NCI-H345 (cell line): Measurements from ENCODE around the gene VEPH1.

Experiments used
- DNase-seq: peaks from one replicate; lab custom pipeline; 2025; lab: John Stamatoyannopoulos, UW

Gene VEPH1

DNA sequence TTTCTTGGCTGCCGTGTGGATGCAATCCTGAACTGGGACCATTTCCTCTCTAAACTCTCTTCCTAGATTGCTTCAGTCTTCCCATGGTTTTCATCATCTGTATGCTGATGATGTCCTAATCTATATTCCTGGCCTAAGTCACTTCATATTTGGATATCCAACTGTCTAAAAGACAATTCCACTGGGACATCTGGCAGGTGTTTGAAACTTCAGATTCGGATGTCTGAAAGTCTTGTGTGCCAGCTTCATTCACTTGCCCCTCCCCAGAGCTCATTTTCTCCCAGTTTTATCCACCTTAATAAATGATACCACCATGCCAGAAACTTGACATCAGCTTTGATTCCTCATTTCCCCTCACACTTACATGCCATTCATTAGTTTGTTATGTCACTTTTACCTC lies 201.5 kb downstream of the VEPH1 start:
- no peak for DNase-seq

DNA sequence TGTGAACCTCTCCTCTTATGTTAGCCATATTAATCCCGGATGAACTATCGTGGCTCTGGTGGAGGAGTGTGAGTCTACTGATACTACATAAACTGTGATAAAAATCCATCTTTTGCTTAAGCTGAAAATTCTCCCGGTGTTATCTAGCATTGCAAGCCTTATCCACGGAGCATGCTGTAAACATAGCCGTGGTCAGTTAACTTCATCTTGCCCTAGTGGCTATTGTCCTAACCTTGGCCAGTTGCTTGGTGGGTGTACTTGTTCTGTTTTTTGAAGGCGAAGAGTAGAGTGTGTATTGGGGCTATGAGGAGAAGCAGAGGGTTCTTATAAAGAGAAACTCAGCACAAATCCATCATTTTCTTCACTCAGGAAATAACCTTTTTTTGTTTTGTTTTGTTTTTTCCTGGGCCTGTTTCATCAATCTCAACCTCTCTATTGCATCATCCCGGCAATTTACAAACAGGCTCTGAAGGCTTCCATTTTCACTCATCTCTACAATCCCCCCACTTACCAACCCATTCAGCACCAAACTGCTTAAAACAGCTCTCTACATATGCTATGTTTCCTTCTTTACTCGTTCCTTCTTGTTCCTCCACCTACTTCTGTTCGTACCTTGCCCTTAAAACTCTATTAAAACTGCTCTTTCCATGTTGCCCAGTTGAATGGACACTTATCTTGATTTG lies 202.1 kb downstream of the VEPH1 start:
- DNase-seq, result no peak

DNA sequence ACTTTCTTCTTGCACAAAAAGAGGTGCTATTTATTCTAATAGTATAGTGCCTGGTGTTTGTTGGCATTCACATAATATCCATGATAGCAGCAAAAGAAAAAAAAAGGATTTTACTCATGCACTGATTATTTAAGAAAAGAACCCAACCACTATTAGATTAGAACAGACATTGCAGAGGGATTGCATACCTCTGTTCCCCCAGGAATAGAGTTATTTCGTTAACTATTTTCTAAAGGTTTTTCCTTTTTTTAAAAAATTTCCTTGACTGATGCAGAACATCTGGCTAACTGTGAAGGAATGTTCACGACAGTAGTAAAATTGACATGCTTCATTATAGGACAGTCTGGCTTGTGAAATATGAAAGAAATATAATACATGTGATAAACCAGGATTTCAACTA lies 203.1 kb downstream of the VEPH1 start:
- no peak for DNase-seq

DNA sequence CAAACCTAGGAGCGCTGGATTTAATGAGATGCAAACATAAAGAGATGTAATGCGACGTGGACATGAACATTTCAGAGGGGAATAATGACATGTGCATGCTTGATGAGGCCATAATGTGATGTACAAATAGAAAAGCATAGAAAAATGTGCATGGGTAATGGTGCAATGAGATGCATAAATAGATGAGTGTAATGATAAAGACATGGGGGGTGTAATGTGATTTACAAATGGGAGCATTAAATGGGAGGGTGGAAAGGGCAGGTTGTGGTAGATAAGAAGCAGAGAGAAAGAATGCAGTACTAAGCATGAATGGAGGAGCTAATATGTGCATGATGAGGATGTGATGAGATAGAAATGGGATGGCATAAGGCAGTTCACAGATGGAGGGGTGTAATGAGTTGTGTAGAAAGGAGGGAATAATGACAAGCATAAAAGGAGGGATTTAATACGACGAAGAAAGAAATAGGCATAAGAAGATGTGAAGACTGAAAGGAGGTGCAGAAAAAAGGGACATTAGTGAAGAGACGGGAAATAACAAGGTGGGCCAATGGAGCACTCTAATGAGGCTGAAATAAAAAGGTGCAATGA lies 205.8 kb downstream of the VEPH1 start:
- no peak for DNase-seq

DNA sequence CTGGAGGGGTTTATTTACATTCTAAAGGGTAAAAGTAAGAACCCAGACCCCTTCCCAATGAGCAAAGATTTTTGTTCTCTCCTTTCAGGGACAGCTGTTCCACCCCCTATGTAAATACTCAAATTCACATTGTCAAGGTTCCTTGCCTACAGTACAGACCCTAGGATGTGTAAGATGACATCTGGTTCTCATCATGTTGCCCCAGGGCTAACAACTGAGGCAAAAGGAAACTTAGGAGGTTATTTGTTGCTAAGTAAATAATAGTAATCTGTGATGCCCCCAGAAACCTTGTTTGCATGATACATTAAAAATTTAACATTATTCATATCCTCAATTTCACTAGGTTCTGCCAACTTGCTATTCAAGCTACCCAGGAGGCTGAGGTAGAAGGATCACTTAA lies 208.3 kb downstream of the VEPH1 start:
- DNase-seq, result no peak

DNA sequence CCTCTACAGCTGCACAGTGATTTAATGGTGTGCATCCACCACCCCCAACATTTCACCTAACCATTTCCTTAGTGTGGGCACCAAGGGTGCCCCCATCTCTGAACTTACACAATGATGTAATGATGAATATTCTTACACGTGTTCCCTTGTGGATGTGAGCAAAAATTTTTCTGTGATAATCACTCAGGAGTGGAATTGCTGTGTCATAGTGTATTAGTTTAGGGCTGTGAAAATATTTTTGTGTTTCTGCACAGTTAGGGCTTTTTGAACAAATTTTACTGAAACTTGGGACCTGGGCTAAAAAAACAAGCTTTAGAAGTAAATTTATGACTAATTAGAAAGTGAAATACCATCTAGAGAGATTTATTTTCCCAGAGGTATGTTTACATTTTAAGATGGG lies 208.7 kb downstream of the VEPH1 start:
- no peak for DNase-seq

DNA sequence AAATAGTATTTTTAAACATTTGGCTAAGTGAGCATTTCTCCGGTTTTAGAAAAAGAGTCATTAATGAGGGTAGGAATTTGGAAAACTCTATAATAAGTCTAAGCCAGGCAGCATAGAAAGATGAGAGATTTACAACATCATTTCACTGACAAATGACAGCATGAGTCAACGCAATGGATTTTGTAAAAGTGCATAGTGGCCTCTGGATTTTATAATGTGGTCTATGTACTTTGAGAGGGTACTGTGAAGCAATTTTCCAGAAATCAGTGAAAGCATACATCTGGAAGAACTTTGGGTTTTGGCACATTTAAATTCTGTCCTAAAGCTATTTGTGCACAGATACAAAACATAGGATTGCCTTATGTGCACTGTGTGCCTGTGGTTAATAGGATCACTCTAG lies 212.4 kb downstream of the VEPH1 start:
- no peak for DNase-seq

DNA sequence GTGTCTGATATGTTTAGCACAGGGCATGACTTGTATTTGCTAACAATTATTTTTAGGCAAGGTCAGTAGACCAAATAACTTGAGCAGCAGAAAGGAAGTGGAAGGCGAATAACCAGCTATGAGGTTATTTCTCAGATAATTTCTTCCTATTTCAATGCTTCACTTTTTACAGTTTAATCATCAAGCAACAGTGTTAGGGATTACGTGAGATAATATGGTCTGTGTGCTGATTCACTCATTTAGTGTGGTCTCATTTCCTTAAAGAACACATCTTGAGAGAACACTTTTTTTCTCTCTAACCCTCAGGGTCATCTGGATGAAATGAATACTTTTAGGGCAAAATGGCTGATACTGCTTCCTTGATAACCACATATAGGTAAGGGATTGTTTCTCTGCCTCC lies 217.2 kb downstream of the VEPH1 start:
- no peak for DNase-seq

DNA sequence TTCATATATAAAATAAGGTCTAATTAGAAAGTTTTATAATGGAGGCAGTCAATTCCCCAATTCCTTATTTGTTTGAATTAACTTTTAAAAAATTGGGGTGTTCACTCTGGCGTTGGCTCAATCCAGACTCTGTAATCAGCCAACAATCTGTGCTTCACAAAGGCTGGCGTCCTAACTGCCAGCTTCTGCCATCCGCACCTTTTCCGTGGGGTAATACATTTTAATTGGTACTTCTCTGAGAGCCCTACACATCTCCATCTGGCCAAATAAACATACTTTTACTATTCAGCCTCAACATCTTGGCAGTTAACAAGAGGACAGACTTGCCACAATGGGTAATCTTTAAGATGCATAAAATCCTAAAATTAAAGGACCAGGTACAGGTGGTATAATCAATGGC lies 218.1 kb downstream of the VEPH1 start:
- DNase-seq, result no peak

DNA sequence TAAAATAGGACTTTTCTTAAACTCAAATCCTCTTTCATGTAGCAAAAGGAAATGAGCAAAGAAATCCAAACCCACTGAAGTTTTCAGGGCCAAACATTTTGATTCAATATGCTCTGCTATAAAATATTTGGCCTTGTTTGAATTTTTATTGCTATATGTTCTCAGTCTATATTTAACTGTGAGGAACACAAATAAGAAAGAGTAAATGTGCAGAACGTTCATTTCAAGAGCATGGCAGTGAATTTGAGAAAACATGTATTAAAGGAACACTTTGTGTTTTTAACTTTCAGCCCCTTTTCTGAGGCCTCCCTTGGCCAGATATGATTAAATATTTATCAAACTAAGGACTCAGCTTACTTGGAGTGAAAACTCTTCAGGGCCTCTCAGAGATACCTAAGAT lies 218.5 kb downstream of the VEPH1 start:
- no peak for DNase-seq

DNA sequence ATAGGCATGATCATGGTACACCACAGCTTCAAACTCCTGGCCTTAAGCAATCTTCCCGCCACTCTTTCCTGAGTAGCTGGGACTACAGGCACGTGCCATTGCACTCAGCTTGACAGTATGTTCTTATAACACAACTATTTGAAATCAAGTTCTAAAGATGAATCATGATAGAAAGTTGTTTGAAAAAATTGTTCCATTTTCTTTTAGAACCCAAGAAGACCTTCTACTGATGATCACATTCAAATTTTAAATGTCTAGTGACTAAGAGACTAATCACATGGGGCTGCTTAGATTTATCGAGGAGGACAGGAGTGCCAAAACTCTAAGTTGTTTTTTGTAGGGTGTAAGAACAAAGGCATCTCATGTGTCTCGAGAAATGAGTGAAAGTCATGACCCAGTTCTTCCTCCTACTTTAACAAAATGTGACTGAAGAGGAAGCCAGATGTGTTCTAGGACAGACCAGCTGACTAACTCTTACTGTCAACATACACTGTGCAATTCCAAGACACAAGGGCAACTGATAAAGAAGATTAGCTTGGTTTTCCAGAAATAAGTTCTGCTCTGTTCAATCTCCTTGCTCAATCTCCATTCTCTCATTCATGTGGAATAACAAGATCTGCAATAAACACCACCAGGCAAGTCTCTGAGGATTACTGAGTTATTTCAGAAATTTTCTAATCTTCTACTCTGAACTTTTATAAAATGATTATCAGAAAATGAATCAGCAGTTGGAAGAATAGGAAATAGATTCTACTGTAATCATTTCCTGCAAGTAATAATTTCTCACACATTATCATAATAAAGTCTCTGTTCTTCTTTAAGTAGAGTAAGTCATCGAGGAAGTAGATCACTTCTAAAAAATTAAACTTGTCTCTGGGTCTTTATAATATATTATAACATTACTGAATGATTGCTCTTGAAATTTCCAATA lies 220.7 kb downstream of the VEPH1 start:
- no peak for DNase-seq

DNA sequence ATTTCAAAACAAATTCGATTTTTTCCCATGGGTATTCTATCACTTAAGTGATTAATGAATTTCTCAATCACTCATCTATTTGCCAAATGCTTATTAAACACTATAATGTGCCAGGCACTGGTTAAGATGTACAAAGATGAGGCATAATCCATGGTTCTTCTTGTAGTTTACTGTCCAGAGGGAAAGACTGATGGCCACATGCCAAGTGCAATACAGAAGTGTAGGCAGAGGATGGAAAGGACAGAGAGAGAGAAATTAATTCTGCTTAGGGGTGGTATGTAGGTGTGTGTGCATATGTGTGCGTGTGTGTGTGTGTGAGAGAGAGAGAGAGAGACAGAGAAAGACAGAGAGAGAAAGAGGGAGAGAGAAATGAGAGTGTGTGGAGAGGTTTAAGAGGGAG lies 222.4 kb downstream of the VEPH1 start:
- no peak for DNase-seq

DNA sequence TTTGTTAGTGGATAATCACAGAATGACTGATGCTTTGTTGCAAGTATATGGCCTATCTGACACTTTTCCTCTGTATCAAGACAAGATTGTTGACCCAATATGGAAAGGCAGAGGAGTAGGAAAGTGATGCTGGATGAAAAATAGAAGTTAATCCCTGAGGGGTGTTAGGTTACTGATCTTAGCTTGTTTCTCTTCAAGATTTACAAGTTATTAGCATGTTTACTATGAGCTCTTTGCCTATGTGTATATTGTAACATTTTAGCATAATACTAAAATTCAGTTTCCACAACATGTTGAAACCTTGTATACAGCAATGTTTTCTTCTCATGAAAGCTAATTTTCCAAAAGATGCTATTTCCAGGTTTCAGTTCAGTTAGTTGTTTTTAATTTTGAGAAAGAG lies 222.9 kb downstream of the VEPH1 start:
- no peak for DNase-seq

DNA sequence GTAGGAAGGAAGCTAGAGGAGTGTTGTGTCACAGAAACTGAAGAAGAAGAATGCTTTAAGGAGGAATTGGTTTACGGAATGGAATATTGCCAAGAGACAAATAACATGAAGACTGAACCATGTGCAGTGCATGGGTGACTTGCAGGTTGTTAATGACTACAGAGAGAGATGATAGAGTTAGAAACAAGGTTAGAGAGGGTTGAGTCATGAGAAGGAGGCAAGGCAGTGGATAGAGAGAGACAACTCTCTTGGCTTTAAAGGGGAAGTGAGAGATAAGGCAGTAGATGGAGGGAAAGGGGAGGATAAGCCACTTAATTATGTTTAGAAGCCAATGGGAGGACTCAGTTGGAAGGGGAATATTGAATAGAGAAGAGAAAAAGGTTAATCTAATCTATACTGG lies 224.0 kb downstream of the VEPH1 start:
- DNase-seq, result no peak

DNA sequence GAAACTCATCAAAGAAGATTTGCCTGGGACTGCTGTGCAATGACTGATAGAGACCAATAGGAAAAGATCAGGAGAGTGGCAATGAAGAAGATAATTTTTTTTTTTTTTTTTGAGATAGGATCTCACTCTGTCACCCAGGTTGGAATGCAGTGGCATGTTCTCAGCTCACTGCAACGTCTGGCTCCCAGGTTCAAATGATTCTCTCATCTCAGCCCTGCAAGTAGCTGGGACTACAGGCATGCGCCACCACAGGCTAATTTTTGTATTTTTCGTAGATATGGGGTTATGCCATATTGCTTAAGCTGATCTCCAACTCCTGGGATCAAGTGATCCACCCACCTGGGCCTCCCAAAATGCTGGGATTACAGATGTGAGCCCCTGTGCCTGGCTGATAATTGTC lies 226.4 kb downstream of the VEPH1 start:
- DNase-seq, result no peak

DNA sequence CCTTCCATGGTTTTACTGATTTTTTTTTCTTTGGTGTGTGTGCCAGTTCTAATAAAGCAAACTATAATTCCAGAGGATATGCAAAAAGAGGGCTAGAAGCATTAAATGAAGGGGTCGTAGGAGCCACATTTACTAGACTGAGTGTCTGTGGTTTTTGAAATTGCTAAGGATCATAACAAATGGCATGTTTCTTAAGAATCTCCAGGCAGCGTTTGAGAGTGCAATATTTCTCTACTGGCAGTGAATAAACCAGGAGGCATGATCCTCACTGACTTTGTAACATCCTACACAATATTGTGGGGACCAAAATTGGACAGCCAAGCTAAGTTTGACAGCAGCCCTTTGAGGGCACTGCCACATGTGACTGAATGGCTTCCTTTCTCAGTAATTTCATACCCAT lies 227.4 kb downstream of the VEPH1 start:
- no peak for DNase-seq

DNA sequence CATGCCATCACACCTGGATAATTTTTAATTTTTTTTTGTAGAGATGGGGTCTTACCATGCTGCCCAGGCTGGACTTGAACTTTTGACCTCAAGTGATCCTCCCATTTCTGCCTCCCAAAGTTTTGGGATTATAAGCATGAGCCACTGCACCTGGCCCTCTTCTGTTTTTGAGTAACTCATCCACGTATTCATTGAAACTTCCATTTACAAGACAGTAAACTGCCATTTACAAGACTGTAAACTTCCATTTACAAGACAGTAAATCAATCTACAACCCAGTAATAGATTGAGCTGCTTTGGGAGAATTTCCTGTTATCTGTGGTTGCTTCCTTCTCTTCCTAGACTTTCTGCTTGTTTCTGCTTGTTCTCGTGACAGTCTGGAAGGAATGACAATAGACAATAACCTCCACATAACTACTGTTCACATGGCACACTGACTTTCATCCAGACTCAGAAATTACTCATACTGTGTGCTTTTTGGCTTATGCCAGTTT lies 228.5 kb downstream of the VEPH1 start:
- no peak for DNase-seq

DNA sequence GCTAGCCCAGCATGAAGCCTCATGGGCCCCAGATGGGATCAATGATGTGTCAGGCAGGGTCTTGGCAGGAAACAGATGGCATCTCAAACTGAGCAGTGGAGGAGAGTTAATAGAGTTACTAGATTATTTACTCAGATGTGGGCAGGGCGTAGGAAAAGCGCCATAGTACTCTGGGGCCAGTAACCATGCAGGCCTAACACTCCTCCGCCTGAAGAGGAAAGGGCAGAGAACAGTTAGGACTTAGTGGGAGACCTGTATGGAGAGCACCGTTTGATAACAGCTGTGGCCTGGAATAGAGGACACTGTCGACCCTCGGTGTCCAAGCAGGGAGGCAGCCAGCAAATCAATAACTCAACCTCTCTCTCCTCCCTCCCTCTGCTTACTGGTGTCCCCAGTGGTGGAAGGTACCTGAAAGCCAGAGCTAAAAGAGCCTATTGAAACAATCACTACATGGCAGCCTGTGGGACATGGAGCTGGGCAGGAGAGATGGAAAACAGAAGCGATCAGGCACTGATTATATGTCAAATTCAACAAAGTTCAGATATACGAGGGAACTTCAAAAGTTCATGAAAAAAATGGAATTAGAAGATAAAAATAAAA lies 231.8 kb downstream of the VEPH1 start:
- DNase-seq, result no peak

DNA sequence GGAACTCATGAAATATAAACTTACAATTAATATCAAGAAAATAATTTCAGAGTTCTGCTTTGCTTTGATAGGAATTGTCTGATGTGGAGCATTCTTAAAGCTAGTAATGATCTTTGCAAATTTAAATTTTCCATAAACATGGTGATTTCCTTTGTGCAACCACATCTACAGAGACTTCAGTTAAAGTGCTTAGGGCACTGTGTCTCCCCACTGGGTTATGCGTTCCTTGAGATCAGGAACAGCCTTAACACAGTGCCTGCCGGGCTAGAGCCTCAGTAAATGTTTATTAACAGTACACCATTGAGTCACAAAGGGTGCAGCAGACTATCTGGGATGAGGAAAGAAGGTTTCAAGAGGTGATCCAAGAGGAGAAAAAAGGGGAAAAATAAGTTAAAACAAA lies 235.2 kb downstream of the VEPH1 start:
- DNase-seq, result no peak

DNA sequence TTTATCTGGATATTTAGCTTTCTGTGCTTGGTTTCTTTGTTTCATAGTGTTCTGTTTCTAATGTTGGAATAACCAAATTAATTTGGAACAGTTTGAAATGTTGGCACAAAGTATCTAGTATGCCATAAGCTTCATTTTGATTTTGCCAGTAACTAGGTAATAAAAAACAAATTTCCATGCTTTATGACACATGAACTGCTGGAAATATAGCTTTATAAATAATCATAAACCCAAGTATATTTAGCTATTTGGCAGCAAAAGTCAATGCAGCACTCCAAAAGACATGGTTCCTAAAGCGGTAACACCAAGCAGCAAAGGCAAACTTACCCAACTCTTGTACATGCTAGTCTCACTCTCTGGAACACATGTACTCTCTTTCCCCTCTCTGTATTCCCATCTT lies 237.3 kb downstream of the VEPH1 start:
- no peak for DNase-seq

DNA sequence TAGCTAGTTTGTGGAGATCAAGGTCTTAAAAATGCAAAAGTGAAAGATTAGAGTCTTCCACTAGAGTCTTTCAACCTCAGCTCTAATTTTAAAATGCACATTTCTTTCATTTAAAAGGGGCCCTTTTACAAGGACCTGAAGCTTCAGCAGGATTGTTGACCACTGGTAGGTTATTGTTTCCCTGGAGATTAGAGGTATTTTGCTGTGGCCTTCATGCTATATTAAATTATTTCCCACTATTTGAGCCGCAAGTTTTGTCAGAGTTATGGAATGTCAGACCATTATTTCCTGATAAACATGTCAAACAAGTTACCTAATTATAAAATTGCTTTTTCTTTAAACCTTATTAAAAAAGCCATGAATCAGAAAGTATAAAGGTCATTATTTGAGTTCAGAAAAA lies 240.2 kb downstream of the VEPH1 start:
- DNase-seq, result no peak

DNA sequence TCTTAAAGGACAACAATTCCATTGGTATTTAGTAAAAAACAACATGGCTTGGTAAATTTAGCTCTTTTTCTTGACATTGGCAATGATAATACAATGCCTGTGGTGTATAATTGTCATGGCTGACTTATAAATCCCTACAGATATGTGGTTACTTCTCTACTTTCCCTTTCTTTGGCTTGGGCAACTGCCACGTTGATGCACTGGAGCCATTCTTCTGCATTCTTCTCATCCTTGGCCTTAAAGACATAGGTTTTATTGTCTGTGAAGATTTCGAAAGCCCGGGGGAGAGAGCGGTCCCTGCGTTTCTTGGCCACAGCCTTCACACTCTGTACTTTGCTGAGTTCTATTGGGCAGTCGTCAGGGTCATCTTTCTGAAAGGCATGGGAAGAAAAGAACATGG lies 242.2 kb downstream of the VEPH1 start:
- DNase-seq, result no peak

DNA sequence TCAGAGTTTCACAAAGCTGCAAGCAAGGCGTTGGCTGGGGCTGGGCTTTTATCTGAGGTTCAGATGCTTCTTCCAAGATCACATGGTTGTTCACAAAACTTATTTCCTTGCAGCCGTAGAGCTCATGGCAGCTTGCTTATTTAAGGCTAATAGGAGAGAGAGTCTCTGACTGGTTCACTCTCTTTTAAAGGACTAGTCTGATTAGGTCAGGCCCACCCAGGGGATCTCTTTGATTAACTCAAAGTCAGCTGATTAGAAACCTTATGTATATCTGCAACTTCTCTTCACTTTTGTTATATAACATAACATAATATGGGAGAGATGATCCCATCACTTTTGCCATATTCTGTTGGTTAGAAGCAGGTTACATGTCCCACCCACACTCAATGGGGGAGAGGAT lies 243.4 kb downstream of the VEPH1 start:
- no peak for DNase-seq
